Stimulated activated CD8-positive, alpha-beta memory T cell treated with anti-CD3 and anti-CD28 coated beads, Interleukin-15, amount 100 ng/mL, for 4 hours (primary cell): Measurements from ENCODE around the gene EIF4E1B.

Experiments
- DNase-seq, 2 donors: peaks; one replicate each; pipeline ENCODE4 v3.0.0-alpha.2; 2020; ENCODE audit warnings: low read depth in 2 of 2

The EIF4E1B gene

GRCh38 chr5:176691524-176691923 lies 61.0 kb downstream of the EIF4E1B start:
- DNase-seq = no peak

GRCh38 chr5:176692326-176692725 lies 61.9 kb downstream of the EIF4E1B start:
- no peak for DNase-seq

GRCh38 chr5:176692839-176693476 lies 62.5 kb downstream of the EIF4E1B start:
- DNase-seq = no peak

DNA sequence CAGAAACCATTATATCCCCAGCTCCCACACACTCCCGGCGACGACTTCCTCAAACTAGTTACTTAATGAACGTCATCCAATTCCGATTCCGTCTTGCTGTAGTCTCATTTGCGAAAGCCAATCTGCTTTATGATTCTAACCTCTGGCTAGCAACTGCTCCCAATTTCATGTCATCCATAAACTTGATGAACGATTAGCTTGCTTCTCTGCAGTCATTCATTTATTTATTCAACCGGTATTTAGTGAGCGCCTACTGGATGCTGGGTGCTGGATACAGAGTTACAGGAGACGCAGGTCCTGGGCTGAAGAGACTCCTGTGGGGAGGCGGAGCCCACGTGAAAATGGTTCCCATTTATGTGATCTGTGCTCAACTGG lies 63.0 kb downstream of the EIF4E1B start:
- DNase-seq = no peak

- no peak for DNase-seq
Measured at GRCh38 chr5:176694146-176694545, 63.7 kb downstream of the EIF4E1B start.

- no peak for DNase-seq
Measured at GRCh38 chr5:176694631-176695030, 64.2 kb downstream of the EIF4E1B start.

- DNase-seq = no peak
Measured at GRCh38 chr5:176695073-176695472, 64.6 kb downstream of the EIF4E1B start.
